GM18858 (cell line): ENCODE results near the gene TNN.
"Not testable (repeated sequence)": the region's sequence is repeated elsewhere in the genome, so short reads cannot be mapped to it uniquely, and the experiment has no call there.

Experiments
- ATAC-seq: cut with Tn5 transposase; IDR thresholded peaks from one replicate; pipeline ENCODE4 v1.9.1; 2021; ENCODE audit not compliant: unreplicated experiment

Gene TNN

GRCh38 chr1:175102166-175102565 is 34.5 kb downstream of the TNN start:
- ATAC-seq: not testable (repeated sequence)

GRCh38 chr1:175106536-175106935 is 38.9 kb downstream of the TNN start:
- ATAC-seq: not testable (repeated sequence)

- not testable (repeated sequence) for ATAC-seq
Observed at GRCh38 chr1:175108331-175108820, 40.7 kb downstream of the TNN start.

- no peak for ATAC-seq
Observed at GRCh38 chr1:175114996-175115395, 47.4 kb downstream of the TNN start.

DNA sequence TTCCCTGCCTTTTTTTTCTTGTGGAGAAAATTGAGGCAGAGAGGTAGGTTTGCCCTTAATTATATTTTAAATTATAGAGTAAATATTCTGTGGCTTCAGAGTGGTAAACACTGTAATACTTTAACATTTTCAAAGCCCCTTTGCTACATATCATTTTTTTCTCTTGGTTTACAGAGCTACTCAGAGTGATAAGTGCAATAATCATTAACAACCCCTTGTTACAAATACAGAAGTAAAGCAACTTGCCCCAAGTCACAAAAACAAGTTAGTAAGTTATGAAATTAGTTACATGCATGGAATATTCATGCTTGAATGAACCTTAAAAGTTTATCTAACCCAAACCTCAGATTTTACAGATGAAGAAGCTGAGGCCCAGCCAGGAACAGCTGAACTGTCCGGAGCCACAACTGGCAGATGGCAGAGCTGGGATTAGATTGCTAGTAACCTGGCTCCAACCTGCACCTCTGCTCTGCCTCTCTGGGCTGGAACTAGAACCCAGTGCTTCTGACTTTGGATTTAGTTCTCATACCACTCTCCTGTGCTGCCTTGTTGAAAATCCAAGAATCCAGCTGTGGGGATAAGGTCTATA is 48.7 kb downstream of the TNN start:
- no peak for ATAC-seq

GRCh38 chr1:175116903-175117302 is 49.3 kb downstream of the TNN start:
- ATAC-seq: no peak

- no peak for ATAC-seq
Observed at GRCh38 chr1:175118375-175119367, 51.0 kb downstream of the TNN start.

DNA sequence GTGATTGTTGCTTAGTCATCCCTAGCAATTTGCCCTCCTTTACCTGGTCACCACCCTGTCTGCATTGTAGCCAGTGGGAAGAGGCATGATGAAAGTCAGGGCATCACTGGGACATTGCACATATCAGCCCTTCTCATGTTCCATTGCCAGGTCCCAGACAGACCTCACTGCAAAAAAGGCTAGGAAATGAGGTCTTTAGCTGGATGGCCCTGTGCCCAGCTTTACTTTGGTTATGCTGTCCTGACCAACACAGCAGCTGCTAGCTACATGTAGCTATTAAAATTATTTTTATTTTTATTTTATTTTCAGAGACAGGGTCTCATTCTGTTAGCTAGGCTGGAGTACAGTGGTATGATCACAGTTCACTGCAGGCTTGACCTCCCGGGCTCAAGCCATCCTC is 52.9 kb downstream of the TNN start:
- no peak for ATAC-seq

DNA sequence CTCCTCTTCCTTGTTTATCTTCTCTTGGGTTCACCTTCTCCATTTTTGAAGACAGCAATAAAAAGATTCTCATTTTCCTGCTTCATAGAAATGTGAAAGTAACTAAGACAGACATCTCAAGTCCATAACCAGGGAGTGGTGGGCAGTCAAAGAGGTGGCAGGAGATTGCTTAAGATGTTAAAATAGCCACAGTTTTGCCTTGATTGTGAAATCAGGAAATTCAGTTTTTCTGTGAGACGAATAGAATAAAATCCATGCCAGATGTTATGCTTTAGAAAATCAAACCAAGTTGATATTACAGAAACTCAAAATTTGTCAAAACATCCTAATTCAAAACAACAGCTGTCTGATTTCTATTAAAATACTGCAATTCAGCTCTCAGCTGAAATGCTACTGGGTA is 57.2 kb downstream of the TNN start:
- ATAC-seq: no peak

GRCh38 chr1:175126347-175126746 is 58.7 kb downstream of the TNN start:
- no peak for ATAC-seq

DNA sequence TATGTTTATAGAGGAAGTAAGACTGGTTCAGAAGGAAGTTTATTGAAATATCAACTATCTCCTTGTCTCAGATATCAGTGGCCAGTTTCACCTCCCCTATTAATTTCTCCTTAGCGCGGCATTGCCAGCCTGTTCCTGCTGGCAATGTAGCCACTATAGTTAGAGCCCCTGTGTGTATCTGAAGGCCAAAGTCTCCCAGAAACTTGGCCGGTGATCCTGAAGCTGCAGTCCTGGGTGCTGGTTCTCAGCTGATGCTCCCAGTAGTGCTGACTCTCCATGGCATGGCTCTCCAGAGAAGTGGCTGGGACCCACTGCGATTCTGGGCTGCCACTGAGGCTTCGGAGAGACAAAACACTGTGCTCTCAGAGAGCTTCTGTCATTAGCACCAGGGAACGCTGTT is 59.9 kb downstream of the TNN start:
- ATAC-seq: no peak

DNA sequence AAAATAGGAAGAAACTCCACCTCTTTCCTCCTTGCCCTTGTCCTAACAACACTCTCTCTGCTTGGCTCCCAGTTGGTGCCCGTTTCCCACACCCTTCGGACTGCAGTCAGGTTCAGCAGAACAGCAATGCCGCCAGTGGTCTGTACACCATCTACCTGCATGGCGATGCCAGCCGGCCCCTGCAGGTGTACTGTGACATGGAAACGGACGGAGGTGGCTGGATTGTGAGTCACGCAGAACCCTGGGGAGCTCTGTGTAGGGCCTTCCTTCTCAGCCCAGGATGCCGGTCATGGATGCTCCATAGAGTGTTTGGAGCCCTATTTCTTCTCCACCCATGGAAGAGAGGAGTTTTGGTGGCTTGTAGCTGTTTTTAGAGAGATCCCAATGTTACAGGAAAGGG is 60.9 kb downstream of the TNN start:
- no peak for ATAC-seq

DNA sequence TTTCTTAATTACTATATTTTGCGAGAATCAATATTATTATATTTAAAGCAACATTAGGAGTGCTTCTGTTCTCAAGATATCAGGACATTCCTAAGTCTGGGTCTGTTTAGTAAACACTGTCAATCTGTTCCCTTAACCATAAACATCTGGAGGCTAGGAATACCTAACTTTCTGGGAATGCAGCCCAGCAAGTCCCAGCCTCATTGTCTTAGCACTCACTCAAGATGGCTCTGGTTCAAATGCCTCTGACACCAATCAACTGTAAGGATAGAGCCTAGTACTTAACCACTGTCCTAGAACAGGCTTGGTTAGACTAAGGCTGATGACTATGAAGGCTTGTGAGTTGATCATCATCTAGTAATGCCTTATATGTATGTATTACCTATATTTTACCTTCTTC is 61.5 kb downstream of the TNN start:
- ATAC-seq: no peak

GRCh38 chr1:175129644-175129996 is 62.0 kb downstream of the TNN start:
- no peak for ATAC-seq

- ATAC-seq: no peak
Observed at GRCh38 chr1:175129997-175130648, 62.5 kb downstream of the TNN start.

- ATAC-seq: no peak
Observed at GRCh38 chr1:175130649-175131045, 63.0 kb downstream of the TNN start.

- no peak for ATAC-seq
Observed at GRCh38 chr1:175131095-175131494, 63.5 kb downstream of the TNN start.

DNA sequence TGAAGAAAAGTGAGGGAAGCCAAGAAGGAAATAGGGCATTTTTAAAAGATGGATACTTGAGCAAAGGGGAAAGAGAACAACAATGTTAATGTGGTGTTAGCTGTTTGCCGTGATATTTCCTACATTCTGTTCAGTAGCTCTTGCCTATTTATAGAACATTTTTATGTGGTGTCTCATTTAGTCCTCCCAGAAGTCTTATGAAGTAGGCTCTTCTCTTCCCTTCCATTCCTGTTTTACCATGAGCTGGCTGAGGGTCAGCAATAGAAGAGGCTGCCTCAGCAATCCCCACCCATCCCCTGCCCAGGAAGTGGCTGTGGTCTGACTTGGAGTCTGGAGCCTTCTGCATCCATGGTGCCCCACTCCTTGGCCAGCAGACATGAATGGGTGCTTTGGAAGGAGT is 64.8 kb downstream of the TNN start:
- no peak for ATAC-seq

DNA sequence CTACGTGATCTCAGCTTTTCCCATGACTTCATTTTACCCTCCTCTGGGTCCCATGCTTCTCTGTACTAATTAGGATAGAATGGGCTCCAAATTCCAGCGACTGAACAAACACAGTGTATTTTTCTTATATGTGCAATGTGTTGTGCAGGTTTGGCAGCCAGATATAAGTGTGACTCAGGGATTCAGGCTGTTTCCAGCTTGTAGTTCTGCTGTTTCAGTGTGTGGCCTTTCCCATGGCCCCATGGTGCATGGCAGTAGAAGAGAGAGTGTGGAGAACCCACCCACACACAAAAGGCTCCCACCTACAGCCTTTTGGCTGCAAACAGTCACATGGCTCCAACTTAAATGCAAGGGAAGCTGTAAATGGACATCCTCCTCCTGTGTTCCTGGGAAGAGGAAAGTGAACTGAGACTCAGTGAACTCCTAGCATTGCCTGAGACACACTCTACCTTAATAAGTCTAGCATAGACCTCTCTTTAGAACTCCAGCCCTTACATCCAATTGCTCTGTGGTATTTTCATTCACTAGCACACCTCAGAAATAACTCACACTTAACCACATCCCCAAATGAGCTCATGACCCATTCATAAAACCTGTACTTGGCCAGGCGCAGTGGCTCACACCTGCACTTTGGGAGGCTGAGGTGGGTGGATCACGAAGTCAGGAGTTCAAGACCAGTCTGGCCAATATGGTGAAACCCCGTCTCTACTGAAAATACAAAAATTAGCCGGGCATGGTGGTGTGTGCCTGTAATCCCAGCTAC is 66.2 kb downstream of the TNN start:
- ATAC-seq: no peak

DNA sequence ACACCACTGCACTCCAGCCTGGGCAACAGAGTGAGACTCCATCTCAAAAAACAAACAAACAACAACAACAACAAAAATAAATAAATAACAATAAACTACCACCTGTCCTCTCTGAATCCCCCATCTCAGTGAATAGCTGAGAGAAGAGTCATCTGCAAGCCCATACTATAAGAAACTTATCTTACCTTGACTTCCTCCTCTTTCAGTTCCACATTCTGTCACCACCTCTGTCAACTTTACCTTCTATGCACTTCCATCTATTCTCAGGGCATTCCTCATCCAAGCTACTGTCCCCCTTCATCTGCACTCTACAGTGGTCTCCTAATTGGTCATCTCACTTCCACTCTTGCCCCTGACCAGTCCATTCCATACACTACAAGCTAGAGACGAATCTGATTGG is 66.9 kb downstream of the TNN start:
- no peak for ATAC-seq

DNA sequence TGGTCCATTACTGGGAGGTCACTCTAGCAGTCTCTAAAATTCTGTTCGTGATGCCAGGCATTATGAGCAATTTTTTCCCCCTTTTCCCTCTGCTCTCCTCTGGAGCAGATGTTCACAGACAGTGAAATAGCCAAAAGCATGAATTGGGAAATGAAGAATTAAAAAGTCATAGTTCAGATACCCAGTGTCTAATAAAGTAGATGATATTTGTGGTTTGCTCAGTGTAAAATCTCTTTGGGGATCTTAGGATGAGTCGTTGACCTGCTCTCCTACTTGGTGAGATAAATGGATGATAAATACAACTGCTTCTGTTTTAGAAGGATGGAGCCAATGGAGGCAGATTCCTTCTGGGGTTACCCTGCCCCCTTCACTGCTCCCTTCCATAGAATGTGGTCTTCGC is 68.6 kb downstream of the TNN start:
- ATAC-seq: no peak
